Measurements from ENCODE around the gene MVK. TPM values are rescaled to one million over a fixed set of nuclear protein-coding genes. Genes with fewer than 3 reads are reported as not detected.

Gene MVK
- polyA plus RNA-seq, 1 experiment: 4.7 TPM

DNA sequence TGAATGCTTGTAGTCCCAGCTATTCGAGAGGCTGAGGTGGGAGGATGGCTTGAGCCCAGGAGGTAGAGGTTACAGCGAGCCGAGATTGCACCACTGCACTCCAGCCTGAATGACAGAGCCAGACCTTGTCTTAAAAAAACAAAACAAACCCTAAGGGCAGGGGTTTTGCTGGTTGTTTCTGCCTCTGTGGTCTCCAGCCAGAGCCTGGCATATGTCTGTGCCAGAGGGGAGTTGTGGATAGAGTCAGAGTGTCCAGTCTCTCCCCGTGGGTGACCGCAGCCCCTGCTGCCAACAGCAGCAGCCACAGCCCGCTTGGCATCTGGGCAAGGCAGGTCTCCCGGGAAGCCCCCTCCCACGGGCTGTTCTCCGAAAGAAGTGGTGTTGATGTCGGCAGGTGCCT lies 37.6 kb downstream of the MVK start:
- POLR2A ChIA-PET: no interaction called here
- peaks cover 60% of the 10 kb centered on the region for H3K27me3 ChIP-seq (ENCODE audit: control insufficient read depth, insufficient read depth, low read length)

DNA sequence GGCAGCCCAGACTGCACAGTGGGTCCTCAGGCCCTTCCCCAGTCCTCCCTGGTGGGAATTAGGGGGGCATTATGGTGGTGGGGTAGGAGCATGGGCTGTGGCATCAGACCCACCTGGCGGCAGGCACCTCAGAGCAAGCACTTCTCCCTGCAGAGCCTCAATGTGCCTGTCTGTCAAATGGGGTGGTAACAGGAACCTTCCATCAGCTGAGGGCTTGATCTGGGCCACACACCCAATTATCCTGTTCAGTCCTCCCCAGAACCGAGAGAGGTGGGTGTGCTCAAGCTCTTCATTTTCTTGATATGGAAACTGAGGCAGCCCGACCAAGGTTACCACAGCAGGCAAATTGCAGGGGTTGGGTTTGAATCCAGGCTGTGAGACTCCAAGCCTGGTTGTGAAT lies 38.4 kb downstream of the MVK start:
- no peaks in the 10 kb centered on the region for H3K9me3 ChIP-seq (ENCODE audit: control insufficient read depth, insufficient read depth, low read length)
- no peak overlapping the region for H3K27ac ChIP-seq (ENCODE audit: low read depth, low read length)
- TF ChIP-seq CTCF (IDR thresholded peaks at IDR 0.05; ENCODE audit: low read depth, low read length): no peak
- POLR2A ChIA-PET: interaction anchor here (0.7 kb wide), 1 partner anchor 24 kb away, joined by 3 read pairs; no protein-coding TSS in a partner anchor
- H3K4me3 ChIP-seq (ENCODE audit: low read depth, low read length): no peak overlapping the region
- CTCF ChIA-PET: interaction anchor here (1.2 kb wide), 1 partner anchor 178 kb away, joined by 3 read pairs; no protein-coding TSS in a partner anchor
- no peak for DNase-seq (ENCODE audit: low read depth, low spot score)
- H3K27me3 ChIP-seq (ENCODE audit: control insufficient read depth, insufficient read depth, low read length): peaks cover 61% of the 10 kb centered on the region

More for the DNA sequence above, 37.6 kb downstream of the MVK start:
- H3K4me3 ChIP-seq (ENCODE audit: low read depth, low read length): no peak overlapping the region
- no peak for DNase-seq (ENCODE audit: low read depth, low spot score)
- CTCF ChIA-PET: interaction anchor here (2.3 kb wide), 1 partner anchor 14 kb away, joined by 5 read pairs; no protein-coding TSS in a partner anchor
- no peak overlapping the region for H3K27ac ChIP-seq (ENCODE audit: low read depth, low read length)
- no peaks in the 10 kb centered on the region; the same call in 1 of the 2 replicates for H3K9me3 ChIP-seq (ENCODE audit: control insufficient read depth, insufficient read depth, low read length)
- no peak for TF ChIP-seq CTCF (IDR thresholded peaks at IDR 0.05; ENCODE audit: low read depth, low read length)

DNA sequence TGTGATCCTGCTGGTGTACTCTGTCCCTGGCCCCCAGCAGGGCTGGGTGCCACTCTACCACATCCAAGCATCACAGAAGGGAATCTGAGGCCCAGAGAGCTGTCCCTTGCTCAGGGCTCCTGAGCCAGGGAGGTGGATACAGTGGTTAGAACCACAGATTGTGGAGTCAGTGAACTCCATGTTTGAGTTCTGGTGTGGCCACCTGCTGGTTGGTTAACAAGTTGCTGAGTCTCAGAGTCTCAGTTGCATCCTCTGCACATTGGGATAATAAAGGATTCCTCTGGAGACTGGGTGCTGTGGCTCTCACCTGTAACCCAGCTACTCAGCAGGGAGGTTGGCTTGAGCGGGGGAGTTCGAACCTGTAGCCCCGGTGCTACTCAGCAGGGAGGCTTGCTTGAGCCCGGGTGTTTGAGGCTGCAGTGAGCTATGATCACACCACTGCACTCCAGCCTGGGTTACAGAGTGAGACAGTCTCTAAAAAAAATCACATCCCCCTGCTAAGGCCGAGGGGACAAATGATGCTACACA lies 39.4 kb downstream of the MVK start:
- CTCF ChIA-PET: interaction anchor here (1.2 to 1.4 kb wide), 2 partner anchors 16 to 179 kb away, joined by 3 to 8 read pairs; no protein-coding TSS in a partner anchor
- H3K4me3 ChIP-seq (ENCODE audit: low read depth, low read length): no peak overlapping the region
- H3K27me3 ChIP-seq (ENCODE audit: control insufficient read depth, insufficient read depth, low read length): peaks cover 63% of the 10 kb centered on the region
- peak; percentile 42 for TF ChIP-seq CTCF (IDR thresholded peaks at IDR 0.05; ENCODE audit: low read depth, low read length)
- no peaks in the 10 kb centered on the region for H3K9me3 ChIP-seq (ENCODE audit: control insufficient read depth, insufficient read depth, low read length)
- DNase-seq (ENCODE audit: low read depth, low spot score): no peak
- no peak overlapping the region for H3K27ac ChIP-seq (ENCODE audit: low read depth, low read length)
- POLR2A ChIA-PET: no interaction called here

DNA sequence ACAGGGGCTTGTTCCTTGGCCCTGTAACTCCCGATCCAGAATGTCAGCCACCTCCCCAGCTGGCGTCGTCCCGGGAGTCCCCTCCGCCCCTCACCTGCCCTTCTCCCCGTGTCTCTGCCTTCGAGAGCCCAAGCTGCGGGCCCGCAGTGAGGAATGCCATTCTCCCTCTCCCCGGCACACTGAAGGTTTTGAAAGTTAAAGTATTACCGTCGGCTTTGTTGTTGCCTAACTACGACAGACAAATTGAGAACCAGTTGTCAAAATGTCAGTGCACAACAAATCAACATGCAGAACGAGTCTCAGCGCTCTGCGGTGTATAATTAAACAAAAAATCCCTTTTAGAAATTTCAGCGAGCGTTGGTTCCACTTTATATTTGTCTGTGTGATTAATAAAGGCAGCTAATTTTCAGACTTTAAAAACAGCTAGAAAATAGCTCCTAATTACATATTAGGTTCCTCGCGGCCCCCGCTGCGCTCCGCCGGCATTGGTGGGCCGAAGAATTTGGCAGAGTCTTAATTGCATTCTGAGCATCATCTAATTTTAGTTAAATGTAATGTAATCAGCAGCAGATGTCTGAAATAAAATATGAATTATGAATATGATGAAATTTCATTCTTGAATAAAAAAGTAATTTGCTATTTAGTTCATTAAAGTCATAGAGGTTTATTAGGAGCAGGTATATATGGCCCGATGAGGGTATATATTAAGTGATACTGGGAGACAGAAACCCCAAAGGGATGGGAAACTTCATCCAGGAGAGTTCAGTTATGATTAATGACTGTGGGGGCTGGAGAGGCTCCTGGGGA lies 40.3 kb downstream of the MVK start:
- Histone ChIP-seq H3K4me3 (ENCODE audit: low read depth, low read length) (no peak overlapping the region), H3K9me3 (ENCODE audit: control insufficient read depth, insufficient read depth, low read length) (no peaks in the 10 kb centered on the region), H3K27ac (ENCODE audit: low read depth, low read length) (no peak overlapping the region), H3K27me3 (ENCODE audit: control insufficient read depth, insufficient read depth, low read length) (peaks cover 60% of the 10 kb centered on the region)
- no peak for DNase-seq (ENCODE audit: low read depth, low spot score)
- ChIA-PET POLR2A (no interaction called here), CTCF (interaction anchor here (1.4 kb wide), 1 partner anchor 16 kb away, joined by 8 read pairs; no protein-coding TSS in a partner anchor)
- no peak for TF ChIP-seq CTCF (IDR thresholded peaks at IDR 0.05; ENCODE audit: low read depth, low read length)
